ENCODE measurements around the gene PDIA6.

DNA sequence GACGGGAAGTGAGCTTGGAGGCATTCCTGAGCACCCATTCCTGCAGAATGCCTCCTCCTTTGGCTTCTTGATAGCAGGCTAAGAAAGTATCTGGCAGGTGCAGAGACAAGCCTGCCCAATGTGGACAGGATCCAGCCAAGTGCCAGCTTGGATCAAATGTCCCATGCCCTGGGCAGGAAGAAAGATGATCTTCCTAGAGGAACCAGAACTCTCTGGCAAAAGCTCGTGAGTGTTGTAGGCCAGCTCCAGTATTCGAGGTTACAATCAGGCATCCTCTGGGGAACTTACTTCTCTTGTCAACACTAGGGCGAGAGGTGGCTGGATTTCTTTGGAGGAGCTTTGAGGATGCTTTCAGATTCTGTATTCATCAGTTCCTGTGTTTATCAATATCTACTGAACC is 29.9 kb upstream of the PDIA6 start:
- TF ChIP-seq, protein P1, sequence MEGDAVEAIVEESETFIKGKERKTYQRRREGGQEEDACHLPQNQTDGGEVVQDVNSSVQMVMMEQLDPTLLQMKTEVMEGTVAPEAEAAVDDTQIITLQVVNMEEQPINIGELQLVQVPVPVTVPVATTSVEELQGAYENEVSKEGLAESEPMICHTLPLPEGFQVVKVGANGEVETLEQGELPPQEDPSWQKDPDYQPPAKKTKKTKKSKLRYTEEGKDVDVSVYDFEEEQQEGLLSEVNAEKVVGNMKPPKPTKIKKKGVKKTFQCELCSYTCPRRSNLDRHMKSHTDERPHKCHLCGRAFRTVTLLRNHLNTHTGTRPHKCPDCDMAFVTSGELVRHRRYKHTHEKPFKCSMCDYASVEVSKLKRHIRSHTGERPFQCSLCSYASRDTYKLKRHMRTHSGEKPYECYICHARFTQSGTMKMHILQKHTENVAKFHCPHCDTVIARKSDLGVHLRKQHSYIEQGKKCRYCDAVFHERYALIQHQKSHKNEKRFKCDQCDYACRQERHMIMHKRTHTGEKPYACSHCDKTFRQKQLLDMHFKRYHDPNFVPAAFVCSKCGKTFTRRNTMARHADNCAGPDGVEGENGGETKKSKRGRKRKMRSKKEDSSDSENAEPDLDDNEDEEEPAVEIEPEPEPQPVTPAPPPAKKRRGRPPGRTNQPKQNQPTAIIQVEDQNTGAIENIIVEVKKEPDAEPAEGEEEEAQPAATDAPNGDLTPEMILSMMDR (conservative IDR thresholded peaks at IDR 0.05) = no peak
- TF ChIP-seq ZFX (IDR thresholded peaks at IDR 0.05) = no peak
